HepG2 (cell line): ENCODE measurements around the gene SFXN2. TPM values are rescaled to one million over a fixed set of nuclear protein-coding genes. Genes with fewer than 3 reads are reported as not detected.
A peak's percentile ranks its signal among the peaks of the same experiment; 100 is the strongest.

Source experiments
- MED8 ChIP-seq: sonication (generic); formaldehyde crosslinking; IDR thresholded peaks from 2 replicates; pipeline ENCODE4 v1.8.1; 2023; ENCODE audit warnings: mild to moderate bottlenecking, missing genetic modification reagents; ENCODE audit not compliant: insufficient replicate concordance
- NRL ChIP-seq: sonication (generic); formaldehyde crosslinking; IDR thresholded peaks from 2 replicates; pipeline ENCODE4 v1.5.0; 2020; ENCODE audit warnings: missing genetic modification reagents, mild to moderate bottlenecking, moderate library complexity, borderline replicate concordance
- PITX1 ChIP-seq: sonication (generic); formaldehyde crosslinking; IDR thresholded peaks from 2 replicates; pipeline ENCODE4 v1.5.1; 2020; ENCODE audit warnings: mild to moderate bottlenecking, missing genetic modification reagents
- SAFB2 ChIP-seq: sonication (generic); formaldehyde crosslinking; IDR thresholded peaks from 2 replicates; pipeline ENCODE4 v1.5.1; 2020; ENCODE audit warnings: missing genetic modification reagents, low read depth, mild to moderate bottlenecking, borderline replicate concordance
- ZNF510 ChIP-seq: sonication (generic); formaldehyde crosslinking; IDR thresholded peaks from 2 replicates; pipeline ENCODE4 v1.4.0; 2020; ENCODE audit warnings: low read depth, mild to moderate bottlenecking, missing genetic modification reagents
- polyA plus RNA-seq, 8 experiments: library from polyadenylated mRNA; depleted of rRNA in 3 of 8; stranded (reverse) in 7 of 8; unstranded in 1 of 8; fragments of >200 nt; fragmentation: Illumina TruSeq in 4 of 8; extraction: Trizol in 4 of 8; gene quantifications; 2 replicates each; pipeline versions ENCODE4 v1.2.1 to v1.2.3, GENCODE V29; 2011 to 2016; ENCODE audit warnings: low read depth in 4 of 8, missing spikeins in 1 of 8, mixed read lengths in 1 of 8; ENCODE audit not compliant: insufficient read depth in 1 of 8
- total RNA-seq, 5 experiments: library from RNA; depleted of rRNA; stranded (reverse); fragments of >200 nt; fragmentation: Illumina TruSeq; extraction: Trizol; gene quantifications; 2 replicates each; pipeline ENCODE4 v1.2.3, GENCODE V29; 2016; ENCODE audit warnings: low read depth in 1 of 5
- TF ChIP-seq, protein P1 (sequence below): sonication (generic); formaldehyde crosslinking; IDR thresholded peaks from 2 replicates; pipeline ENCODE4 v1.4.0; 2020; ENCODE audit warnings: mild to moderate bottlenecking, missing genetic modification reagents
- TF ChIP-seq, protein P2 (sequence below): sonication (generic); IDR thresholded peaks from 2 replicates; pipeline ENCODE4 v1.6.1; 2016; ENCODE audit warnings: low read depth, borderline replicate concordance
- TF ChIP-seq, protein P3 (sequence below): sonication (generic); formaldehyde crosslinking; conservative IDR thresholded peaks from 2 replicates; pipeline ENCODE4 v1.4.0; 2020; ENCODE audit warnings: mild to moderate bottlenecking, missing genetic modification reagents, moderate library complexity
- TF ChIP-seq, protein P4 (sequence below): sonication (generic); formaldehyde crosslinking; IDR thresholded peaks from 2 replicates; pipeline ENCODE4 v1.5.0; 2020; ENCODE audit warnings: missing genetic modification reagents
- TF ChIP-seq, protein P5 (sequence below): sonication (generic); formaldehyde crosslinking; IDR thresholded peaks from 2 replicates; pipeline ENCODE4 v1.4.0; 2020; ENCODE audit warnings: missing genetic modification reagents, borderline replicate concordance
- TF ChIP-seq, protein P6 (sequence below): IDR thresholded peaks from 2 replicates; pipeline ENCODE4 v1.6.1; 2016; ENCODE audit warnings: missing genetic modification reagents, missing compliant biosample characterization

Gene SFXN2
- total and polyA plus RNA-seq, 2 of the 13 experiments (the other 11 are each of a cell fraction or from before 2014, with no cell fraction given) = 12.8 to 21.1 TPM

DNA sequence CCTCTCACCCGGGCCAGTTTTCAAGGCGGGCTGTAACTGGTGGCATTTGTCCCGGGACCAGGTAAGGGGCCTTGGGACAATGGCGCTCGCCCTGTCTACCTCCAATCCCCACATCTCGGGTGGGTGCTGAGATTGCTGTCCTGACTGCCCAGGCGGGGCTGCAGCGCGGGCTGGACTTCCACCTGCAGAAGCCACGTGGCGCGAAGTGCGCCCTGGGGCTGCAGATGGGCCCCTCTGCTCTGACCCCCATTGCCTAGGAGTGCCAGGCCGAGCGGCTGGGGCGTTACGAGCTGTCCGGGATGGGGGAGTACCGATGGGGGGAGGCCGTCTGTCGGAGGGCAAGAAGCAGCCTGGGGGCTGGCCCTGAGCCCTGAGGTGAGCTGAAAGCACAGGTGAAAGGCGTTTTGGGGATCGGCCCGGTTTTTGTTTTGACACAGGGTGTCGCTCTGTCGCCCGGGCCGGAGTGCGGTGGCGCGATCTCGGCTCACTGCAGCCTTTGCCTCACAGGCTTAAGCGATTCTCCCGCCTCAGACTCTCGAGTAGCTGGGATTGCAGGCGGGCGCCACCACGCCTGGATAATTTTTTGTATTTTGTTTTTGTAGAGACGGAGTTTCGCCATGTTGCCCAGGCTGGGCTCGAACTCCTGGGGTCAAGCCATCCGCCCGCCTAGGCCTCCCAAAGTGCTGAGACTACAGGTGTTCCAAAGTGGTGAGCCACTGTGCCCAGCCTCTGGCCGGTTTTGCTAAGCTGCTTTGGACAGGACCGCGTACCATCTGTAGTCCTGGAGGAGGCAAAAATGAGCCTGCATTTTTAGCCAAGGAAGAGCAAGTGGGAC, at the start of gene SFXN2 (continued):
- TF ChIP-seq, protein P1, sequence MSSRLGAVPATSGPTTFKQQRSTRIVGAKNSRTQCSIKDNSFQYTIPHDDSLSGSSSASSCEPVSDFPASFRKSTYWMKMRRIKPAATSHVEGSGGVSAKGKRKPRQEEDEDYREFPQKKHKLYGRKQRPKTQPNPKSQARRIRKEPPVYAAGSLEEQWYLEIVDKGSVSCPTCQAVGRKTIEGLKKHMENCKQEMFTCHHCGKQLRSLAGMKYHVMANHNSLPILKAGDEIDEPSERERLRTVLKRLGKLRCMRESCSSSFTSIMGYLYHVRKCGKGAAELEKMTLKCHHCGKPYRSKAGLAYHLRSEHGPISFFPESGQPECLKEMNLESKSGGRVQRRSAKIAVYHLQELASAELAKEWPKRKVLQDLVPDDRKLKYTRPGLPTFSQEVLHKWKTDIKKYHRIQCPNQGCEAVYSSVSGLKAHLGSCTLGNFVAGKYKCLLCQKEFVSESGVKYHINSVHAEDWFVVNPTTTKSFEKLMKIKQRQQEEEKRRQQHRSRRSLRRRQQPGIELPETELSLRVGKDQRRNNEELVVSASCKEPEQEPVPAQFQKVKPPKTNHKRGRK (CRISPR knock-in tag) = no peak
- TF ChIP-seq MED8 (CRISPR knock-in tag) (no peak), PITX1 (CRISPR knock-in tag) (no peak; the same call in 1 of the 2 replicates), NRL (CRISPR knock-in tag) (0 out of 2 replicates have a peak, but pooled peaks have one; percentile 8), SAFB2 (CRISPR knock-in tag) (peak; percentile 64; the same call in 1 of the 2 replicates), ZNF510 (CRISPR knock-in tag) (no peak)
- TF ChIP-seq, protein P2, sequence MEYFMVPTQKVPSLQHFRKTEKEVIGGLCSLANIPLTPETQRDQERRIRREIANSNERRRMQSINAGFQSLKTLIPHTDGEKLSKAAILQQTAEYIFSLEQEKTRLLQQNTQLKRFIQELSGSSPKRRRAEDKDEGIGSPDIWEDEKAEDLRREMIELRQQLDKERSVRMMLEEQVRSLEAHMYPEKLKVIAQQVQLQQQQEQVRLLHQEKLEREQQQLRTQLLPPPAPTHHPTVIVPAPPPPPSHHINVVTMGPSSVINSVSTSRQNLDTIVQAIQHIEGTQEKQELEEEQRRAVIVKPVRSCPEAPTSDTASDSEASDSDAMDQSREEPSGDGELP = no peak
- TF ChIP-seq, protein P3, sequence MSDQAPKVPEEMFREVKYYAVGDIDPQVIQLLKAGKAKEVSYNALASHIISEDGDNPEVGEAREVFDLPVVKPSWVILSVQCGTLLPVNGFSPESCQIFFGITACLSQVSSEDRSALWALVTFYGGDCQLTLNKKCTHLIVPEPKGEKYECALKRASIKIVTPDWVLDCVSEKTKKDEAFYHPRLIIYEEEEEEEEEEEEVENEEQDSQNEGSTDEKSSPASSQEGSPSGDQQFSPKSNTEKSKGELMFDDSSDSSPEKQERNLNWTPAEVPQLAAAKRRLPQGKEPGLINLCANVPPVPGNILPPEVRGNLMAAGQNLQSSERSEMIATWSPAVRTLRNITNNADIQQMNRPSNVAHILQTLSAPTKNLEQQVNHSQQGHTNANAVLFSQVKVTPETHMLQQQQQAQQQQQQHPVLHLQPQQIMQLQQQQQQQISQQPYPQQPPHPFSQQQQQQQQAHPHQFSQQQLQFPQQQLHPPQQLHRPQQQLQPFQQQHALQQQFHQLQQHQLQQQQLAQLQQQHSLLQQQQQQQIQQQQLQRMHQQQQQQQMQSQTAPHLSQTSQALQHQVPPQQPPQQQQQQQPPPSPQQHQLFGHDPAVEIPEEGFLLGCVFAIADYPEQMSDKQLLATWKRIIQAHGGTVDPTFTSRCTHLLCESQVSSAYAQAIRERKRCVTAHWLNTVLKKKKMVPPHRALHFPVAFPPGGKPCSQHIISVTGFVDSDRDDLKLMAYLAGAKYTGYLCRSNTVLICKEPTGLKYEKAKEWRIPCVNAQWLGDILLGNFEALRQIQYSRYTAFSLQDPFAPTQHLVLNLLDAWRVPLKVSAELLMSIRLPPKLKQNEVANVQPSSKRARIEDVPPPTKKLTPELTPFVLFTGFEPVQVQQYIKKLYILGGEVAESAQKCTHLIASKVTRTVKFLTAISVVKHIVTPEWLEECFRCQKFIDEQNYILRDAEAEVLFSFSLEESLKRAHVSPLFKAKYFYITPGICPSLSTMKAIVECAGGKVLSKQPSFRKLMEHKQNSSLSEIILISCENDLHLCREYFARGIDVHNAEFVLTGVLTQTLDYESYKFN (CRISPR knock-in tag) = no peak; the same call in 1 of the 2 replicates
- TF ChIP-seq, protein P4, sequence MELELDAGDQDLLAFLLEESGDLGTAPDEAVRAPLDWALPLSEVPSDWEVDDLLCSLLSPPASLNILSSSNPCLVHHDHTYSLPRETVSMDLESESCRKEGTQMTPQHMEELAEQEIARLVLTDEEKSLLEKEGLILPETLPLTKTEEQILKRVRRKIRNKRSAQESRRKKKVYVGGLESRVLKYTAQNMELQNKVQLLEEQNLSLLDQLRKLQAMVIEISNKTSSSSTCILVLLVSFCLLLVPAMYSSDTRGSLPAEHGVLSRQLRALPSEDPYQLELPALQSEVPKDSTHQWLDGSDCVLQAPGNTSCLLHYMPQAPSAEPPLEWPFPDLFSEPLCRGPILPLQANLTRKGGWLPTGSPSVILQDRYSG = no peak
- TF ChIP-seq, protein P5, sequence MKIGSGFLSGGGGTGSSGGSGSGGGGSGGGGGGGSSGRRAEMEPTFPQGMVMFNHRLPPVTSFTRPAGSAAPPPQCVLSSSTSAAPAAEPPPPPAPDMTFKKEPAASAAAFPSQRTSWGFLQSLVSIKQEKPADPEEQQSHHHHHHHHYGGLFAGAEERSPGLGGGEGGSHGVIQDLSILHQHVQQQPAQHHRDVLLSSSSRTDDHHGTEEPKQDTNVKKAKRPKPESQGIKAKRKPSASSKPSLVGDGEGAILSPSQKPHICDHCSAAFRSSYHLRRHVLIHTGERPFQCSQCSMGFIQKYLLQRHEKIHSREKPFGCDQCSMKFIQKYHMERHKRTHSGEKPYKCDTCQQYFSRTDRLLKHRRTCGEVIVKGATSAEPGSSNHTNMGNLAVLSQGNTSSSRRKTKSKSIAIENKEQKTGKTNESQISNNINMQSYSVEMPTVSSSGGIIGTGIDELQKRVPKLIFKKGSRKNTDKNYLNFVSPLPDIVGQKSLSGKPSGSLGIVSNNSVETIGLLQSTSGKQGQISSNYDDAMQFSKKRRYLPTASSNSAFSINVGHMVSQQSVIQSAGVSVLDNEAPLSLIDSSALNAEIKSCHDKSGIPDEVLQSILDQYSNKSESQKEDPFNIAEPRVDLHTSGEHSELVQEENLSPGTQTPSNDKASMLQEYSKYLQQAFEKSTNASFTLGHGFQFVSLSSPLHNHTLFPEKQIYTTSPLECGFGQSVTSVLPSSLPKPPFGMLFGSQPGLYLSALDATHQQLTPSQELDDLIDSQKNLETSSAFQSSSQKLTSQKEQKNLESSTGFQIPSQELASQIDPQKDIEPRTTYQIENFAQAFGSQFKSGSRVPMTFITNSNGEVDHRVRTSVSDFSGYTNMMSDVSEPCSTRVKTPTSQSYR (CRISPR knock-in tag) = no peak
- TF ChIP-seq, protein P6, sequence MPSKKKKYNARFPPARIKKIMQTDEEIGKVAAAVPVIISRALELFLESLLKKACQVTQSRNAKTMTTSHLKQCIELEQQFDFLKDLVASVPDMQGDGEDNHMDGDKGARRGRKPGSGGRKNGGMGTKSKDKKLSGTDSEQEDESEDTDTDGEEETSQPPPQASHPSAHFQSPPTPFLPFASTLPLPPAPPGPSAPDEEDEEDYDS = no peak
